Mucosa of gallbladder (tissue), 1 donor: Measurements from ENCODE around the gene ARVCF. TPM values are rescaled to one million over a fixed set of nuclear protein-coding genes. Genes with fewer than 3 reads are reported as not detected.
"Not testable (repeated sequence)": the region's sequence is repeated elsewhere in the genome, so short reads cannot be mapped to it uniquely, and the experiment has no call there.

Experiments used
- DNase-seq: peaks from one replicate; pipeline ENCODE4 v3.0.0-alpha.2; 2020; ENCODE audit warnings: low spot score
- total RNA-seq: library from RNA; stranded (reverse); gene quantifications from one replicate; pipeline ENCODE4 v1.2.1, GENCODE V29; 2021
- donor health status: DM: no; HTN: no; CAD: no.

The ARVCF gene
- total RNA-seq, 1 donor from 2014 or later, result 44.3 TPM

DNA sequence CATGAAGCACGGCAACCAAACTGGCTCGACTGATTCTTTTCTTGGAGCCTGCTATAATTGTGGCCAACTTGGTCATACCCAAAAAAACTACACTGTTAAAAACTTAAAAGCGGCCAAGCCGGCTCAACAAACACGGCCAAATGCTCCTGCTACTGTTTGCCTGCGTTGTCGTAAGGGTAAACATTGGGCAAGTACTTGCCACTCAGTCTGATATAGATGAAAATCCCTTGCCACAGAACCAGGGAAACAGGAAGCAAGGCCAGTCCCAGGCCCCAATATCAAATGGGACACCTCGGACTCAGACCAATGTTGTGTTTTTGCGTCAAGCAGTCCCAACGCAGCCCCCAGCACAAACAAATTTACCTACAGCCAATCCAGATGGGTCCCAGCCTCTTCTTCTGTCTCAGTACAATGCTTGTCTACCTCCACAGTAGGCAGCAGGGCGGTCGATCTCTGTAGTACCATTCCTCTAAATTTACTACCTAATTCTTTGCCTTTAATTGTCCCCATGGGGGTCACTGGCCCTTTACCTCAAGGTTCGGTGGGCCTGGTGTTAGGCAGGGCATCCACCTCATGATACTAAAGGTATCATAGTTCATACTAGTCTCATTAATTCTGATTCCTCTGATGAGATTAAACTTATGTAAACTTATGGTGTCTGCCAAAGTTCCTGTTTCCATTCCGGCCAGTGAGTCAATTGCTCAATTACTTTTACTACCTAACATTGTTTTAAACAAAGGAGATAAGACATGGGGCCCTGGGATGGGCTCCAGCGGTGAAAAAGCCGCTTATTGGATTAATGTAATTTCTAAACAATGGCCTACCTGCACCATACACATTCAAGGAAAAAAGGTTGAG lies 78.8 kb downstream of the ARVCF start:
- no peak for DNase-seq

DNA sequence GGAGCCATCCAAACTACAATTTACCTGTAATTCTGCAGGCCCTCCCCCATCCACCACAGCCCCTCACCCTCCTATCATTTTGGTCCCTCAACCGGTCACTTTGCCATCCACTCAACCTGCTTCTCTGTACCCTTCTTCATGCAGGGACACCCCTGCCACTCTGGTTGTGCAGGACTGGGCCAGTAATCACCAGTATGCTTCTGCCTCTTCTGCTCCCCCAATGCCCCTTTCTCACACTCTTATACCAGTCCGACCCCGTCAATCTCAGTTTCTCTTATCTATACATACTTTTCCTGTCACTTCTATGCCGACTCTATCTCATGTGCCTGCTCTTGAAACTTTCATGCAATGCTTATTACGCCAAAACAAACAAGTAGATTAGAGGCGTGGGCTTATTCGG lies 80.1 kb downstream of the ARVCF start:
- DNase-seq, result no peak

DNA sequence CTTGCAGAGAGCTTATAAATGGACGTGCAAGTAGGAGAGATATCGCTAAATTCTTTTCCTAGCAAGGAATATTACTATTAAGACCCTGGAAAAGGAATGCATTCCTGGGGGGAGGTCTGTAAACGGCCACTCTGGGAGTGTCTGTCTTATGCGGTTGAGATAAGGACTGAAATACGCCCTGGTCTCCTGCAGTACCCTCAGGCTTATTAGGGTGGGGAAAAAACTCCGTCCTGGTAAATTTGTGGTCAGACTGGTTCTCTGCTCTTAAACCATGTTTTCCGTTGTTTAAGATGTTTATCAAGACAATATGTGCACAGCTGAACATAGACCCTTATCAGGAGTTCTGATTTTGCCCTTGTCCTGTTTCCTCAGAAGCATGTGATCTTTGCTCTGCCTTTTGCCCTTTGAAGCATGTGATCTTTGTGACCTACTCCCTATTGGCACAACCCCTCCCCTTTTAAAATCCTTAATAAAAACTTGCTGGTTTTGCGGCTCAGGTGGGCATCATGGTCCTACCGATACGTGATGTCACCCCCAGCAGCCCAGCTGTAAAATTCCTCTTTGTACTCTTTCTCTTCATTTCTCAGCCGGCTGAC lies 81.4 kb downstream of the ARVCF start:
- not testable (repeated sequence) for DNase-seq

DNA sequence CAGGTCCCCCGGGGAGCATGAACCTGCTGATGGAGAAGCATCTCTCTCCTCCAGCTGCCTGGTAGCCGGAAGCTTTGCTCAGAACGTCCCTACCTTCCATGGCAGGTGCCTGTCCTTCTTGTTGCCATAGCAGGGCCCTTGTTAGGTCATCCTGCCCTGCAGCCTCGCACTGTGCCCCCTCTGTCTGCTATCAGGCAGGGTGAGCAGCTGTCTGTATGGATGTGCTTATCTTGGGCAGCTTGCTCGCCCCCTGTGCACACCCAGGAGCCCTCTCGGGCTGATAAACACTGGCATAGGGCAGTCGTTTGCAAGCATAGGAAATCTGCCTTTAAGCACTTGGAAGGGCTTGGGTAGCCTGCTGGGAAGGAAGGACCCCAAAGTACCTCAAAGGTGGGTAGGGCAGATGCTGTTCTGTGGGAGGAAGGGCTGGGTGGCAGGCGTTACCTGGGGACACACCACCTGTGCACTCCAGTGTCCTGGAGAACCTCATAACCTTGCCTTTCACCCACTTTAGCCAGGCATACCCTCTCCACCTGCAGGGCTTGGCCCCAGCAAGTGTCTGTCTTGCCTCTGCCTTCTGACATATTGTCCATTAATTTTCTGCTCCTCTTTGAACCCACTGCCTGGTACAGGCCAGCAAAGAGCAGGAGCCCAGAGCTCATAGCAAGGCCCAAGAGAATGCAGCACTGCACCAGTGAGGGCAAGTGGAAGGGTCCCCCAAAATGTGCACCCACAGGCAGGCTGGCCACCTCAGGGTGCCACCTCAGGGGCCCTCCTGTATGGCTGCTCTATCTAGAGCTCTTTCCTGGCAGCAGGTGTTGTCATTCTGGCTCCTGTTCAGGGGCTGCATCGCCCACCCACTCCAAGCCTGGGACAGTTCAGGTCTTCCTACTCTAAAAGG lies 83.0 kb downstream of the ARVCF start:
- no peak for DNase-seq

DNA sequence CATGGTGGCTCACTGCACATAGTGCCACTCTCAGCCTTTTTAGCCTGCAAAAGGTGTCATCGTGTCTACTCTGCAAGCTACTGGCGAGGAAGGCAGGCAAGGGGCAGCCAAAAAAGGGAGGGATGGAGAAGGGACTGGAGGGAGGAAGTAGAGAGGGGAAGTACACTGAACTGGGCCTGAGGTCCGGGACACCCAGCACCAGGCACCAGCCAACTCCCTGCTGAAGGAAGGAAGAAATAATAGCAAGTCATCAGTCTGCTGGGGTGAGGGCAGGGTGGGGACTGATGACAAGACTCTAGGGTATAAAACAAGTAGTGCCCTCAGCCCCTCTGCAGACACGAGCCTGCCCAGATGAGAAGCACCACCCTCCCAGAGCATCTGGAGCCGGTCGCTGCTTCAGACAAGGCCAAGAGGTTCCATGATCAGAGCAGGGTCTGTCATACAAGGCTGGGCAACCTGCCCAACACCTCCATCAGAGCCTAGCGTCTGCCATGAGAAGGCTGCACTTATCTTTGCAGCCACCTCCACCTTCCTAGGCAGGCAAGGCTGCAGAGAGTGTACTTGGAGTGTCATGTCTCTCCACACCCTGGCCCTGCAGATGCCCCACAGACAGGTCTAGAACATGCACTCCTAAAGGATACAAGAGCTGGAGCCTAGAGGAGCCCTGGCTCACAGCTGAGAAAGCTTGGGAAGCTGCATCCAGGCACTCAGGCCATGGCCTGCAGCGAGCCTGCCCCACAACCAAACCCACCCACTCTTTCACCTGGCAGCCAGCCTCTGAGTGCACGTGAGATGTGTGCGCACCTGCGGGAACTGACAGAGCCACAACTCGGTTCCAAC lies 84.0 kb downstream of the ARVCF start:
- DNase-seq, result no peak

DNA sequence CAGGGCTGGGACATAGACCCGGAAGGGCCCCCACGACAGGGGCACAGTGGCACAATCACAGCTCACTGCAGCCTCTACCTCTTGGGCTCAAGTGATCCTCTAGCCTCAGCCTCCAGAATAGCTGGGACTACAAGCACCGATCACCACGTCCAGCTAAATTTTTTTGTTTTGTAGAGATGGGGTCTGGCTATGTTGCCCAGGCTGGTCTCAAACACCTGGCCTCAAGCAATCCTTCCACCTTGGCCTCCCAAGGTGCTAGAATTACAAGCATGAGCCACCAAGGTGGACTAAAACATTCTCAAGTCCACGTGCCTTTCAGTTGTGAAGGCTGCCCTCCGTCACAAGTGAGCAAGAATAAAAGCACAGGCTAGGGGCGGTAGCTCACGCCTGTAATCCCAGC lies 85.1 kb downstream of the ARVCF start:
- DNase-seq, result no peak

DNA sequence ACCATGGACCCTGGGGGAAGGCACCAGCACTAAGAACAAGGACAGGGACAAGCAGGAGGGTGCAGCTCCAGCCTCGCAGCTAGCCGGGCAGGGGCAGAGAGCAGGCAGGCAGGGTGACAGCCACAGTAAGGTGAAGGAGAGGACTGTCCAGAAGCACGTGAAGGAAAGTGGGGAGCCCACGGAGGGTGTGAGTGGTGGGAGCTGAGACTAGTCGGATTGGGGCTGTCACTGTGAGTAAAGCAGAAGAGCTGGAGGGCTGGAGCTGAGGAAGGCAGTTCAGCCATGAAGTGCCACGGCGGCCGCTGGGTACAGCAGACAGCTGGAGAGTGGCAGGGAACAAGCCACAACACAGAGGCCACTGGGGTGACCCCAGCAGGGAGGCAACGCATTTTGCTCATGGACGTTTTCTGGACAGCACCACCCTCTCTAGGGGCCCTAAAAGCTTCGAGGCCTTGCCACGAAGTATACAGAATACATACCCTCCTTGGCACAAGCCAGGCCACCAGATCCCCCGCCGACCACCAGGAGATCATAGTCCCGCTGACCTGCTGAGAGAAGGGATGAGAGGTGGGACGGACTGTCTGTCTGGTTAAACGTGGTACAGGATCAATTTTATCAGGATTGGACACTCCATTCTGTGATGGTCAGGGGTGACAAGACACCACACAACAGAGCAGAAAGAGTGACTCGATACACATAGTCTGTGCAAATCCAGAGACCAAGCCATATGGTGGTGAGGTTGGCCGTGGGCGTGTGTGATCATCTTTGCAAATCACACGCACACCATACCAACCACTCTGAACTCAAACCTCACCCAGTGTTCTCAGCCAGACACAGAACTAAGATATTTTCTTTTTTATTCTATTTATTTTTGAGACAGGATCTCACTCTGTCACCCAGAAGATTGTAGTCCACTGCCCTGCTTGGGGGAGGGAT lies 85.8 kb downstream of the ARVCF start:
- no peak for DNase-seq

DNA sequence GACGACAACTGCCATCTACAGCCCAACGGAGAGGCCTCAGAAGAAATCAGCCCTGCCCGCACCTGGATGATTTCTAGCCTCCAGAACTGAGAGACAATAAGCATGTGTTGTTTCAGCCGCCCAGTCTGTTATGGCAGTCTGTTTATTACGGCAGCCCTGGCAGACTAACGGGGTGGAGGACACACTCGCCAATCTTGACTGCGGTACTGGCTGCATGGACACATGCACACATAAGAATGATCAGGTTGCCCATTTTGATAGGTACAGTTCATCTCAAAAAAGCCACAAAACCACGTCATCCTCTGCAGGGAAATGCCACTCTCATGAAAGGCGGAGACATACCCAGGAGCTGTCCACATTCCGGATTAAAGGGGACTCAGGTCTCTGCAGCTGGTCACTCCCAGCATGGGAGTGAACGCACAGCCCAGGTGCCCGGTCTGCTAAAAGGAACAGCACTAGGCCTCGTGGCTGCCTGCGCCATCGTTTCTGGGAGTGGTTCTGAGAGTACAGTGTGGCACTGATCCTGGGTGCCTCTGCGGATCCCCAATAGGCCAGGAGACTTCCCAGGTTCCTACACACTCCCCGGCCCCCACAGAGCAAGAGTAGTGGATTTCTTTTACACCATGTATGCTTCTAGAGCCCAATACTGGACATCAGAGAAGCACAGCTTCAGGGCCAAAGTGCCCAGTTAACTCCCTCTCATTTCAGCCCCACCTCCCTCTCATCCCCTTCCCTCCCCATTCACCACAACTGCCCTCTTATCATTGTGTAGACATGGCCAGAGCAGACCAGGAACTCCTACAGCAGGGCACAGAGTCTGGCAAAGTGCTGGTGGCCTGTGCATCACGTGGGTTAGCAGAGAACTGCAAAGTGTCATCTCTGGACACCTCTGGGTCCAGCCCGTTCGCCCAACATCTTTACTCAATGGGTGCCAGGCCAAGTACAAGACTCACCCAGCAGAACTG lies 86.8 kb downstream of the ARVCF start:
- DNase-seq, result no peak

DNA sequence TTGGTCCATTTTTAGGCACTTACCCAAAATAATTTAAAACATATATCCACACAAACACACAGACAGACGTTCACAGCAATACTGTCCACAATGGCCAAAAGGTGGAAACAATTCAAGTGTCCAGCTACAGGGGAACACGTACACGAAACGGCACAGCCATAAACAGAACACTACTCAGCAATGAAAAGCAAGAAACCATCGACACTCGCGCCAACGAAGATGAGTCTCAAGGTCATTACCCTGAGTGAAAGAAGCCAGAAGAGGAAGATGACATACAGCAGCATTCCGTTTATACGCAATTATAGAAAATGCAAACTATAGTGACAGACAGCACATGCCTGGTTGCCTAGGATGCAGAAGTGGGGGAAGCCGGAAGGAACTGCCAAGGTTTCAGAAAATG lies 88.4 kb downstream of the ARVCF start:
- no peak for DNase-seq

DNA sequence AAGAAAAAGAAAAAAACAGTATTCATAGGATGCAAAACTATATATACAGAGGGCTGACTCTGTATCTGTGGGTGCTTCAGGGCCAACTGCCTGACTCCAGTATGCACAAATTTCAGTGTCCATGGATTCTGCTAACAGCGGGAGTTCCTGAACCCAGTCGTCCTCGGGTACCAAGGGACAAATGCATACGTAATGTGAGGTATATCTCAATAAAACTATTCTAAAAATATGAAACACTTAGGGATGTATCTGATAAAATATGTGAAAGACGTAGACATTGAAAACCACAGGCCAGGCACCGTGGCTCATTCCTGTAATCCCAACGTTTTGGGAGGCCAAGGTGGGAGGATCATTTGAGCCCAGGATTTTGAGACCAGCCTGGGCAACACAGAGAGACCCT lies 88.9 kb downstream of the ARVCF start:
- DNase-seq, result no peak

DNA sequence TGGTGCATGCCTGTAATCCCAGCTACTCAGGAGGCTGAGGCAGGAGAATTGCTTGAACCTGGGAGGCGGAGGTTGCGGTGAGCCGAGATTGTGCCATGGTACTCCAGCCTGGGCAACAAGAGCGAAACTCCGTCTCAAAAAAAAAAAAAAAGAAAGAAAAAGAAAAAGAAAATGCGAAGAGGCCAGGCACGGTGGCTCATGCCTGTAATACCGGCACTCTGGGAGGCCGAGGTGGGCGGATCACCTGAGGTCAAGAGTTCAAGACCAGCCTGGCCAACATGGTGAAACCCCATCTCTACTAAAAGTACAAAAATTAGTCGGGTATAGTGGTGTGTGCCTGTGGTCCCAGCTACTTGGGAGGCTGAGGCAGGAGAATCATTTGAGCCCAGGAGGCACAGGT lies 90.6 kb downstream of the ARVCF start:
- DNase-seq, result not testable (repeated sequence)

DNA sequence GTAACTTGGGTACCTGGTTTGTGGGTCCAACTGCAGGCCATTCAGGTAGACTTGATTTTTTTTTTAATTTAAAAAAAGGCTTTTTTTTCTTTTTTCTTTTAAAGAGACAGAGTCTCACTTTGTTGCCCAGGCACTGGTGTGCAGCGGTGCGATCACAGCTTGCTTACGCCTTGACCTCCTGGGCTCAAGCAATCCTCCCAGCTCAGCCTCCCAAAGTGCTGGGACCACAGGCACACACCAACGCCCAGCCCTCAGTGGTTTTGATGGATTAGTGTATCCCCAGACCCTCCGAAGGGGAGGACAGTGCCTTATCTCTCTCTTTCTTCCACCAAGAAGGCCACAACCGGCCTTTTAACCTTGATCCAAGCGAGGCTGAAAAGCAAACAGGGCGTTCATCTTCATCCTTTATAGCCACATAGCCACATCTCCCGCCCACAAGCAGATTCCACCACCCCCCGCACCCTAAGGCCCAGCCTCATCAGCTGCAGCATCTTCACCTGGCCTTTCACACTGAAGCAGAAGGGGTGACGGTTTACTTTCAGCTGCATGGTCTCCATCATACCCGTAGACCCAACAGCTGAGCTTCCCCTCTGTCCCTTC lies 92.6 kb downstream of the ARVCF start:
- DNase-seq, result no peak

DNA sequence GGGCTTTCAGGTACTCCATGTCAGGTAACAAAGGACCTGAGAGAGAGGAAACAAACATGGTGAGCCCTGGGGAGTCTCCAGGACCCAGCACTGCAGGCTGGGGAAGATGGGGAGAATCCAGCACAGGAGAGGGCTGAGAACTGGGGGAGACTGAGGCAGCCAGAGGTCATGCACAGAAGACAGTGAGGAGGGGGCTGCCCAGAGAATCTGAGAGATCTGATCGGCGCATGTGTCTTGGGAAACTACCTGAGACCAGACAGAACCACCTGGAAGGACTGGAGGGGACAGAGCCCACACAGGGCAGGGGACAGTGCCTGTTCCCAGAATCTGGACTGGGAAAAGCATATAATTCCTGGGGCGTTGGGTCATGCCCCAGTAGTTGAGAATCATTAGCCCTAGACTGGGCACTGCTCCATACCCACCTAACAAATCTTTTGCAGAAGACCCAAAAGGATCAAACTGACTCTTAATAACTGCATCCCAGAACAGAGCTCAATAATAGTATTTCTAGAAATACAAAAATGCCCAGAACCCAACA lies 95.0 kb downstream of the ARVCF start:
- DNase-seq, result no peak

Other genes starting within 250 kb of the ARVCF start
- gene GNB1L, start 161.9 kb downstream of the ARVCF start, total RNA-seq, result 6.2 TPM
- 18.4 TPM for gene RTL10, start 161.9 kb downstream of the ARVCF start, total RNA-seq
- 214 TPM for gene COMT, start 75.1 kb downstream of the ARVCF start, total RNA-seq
- gene TXNRD2, start 75.0 kb downstream of the ARVCF start, total RNA-seq, result 26.9 TPM
- gene TANGO2, start 4.3 kb upstream of the ARVCF start, total RNA-seq, result 39.4 TPM
- gene DGCR8, start 63.4 kb upstream of the ARVCF start, total RNA-seq, result 38.2 TPM
- gene RANBP1, start 99.3 kb upstream of the ARVCF start, total RNA-seq, result 62.6 TPM
- 67.1 TPM for gene TRMT2A, start 100.4 kb upstream of the ARVCF start, total RNA-seq
- 64.8 TPM for gene ZDHHC8, start 115.0 kb upstream of the ARVCF start, total RNA-seq
- gene CCDC188, start 134.2 kb upstream of the ARVCF start, total RNA-seq, result 0.83 TPM